ENCODE results near the gene HTRA1. TPM values are rescaled to one million over a fixed set of nuclear protein-coding genes. Genes with fewer than 3 reads are reported as not detected.

Gene HTRA1
- total and polyA plus RNA-seq, 7 donors, result 11.4 to 30.8 (median 11.8) TPM

GRCh38 chr10:122497241-122497640 lies 35.9 kb downstream of the HTRA1 start:
- no peak for DNase-seq
- H3K9me3 ChIP-seq, result no peaks in the 10 kb centered on the region
- intact Hi-C loops (cut with DNase I), result no loop called here

GRCh38 chr10:122498521-122498920 lies 37.2 kb downstream of the HTRA1 start:
- TF ChIP-seq, protein P1, sequence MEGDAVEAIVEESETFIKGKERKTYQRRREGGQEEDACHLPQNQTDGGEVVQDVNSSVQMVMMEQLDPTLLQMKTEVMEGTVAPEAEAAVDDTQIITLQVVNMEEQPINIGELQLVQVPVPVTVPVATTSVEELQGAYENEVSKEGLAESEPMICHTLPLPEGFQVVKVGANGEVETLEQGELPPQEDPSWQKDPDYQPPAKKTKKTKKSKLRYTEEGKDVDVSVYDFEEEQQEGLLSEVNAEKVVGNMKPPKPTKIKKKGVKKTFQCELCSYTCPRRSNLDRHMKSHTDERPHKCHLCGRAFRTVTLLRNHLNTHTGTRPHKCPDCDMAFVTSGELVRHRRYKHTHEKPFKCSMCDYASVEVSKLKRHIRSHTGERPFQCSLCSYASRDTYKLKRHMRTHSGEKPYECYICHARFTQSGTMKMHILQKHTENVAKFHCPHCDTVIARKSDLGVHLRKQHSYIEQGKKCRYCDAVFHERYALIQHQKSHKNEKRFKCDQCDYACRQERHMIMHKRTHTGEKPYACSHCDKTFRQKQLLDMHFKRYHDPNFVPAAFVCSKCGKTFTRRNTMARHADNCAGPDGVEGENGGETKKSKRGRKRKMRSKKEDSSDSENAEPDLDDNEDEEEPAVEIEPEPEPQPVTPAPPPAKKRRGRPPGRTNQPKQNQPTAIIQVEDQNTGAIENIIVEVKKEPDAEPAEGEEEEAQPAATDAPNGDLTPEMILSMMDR (IDR thresholded peaks at IDR 0.05), result no peak
- intact Hi-C loops (cut with DNase I), result no loop called here
- DNase-seq, result no peak
- WGBS, 3 donors, result 69 to 77% (median 70%) methylated on average over 5 of the region's 5 CpGs
- Histone ChIP-seq H3K4me1 (peaks cover 8% of the 10 kb centered on the region), H3K27ac (peak overlapping the region; percentile 15), H3K27me3 (ENCODE audit: insufficient read depth in 3 of 3, low read length in 2 of 3) (no peaks in the 10 kb centered on the region), H3K4me3 (no peak overlapping the region), H3K36me3 (ENCODE audit: insufficient read depth in 1 of 2, low read depth in 1 of 2) (no peaks in the 10 kb centered on the region), H3K9me3 (no peaks in the 10 kb centered on the region)
- peak in 2 of 4 donors; percentile 31 to 52 for ATAC-seq

More at GRCh38 chr10:122497241-122497640, 35.9 kb downstream of the HTRA1 start:
- Histone ChIP-seq H3K27ac (no peak overlapping the region), H3K36me3 (ENCODE audit: insufficient read depth in 1 of 2, low read depth in 1 of 2) (no peaks in the 10 kb centered on the region), H3K4me3 (no peak overlapping the region), H3K4me1 (peaks cover 8% of the 10 kb centered on the region), H3K27me3 (ENCODE audit: insufficient read depth in 3 of 3, low read length in 2 of 3) (no peaks in the 10 kb centered on the region)
- TF ChIP-seq, protein P1 (IDR thresholded peaks at IDR 0.05), result no peak
- 94 to 100% (median 96%) methylated on average over 2 of the region's 2 CpGs for WGBS, 3 donors
- no peak for ATAC-seq

DNA sequence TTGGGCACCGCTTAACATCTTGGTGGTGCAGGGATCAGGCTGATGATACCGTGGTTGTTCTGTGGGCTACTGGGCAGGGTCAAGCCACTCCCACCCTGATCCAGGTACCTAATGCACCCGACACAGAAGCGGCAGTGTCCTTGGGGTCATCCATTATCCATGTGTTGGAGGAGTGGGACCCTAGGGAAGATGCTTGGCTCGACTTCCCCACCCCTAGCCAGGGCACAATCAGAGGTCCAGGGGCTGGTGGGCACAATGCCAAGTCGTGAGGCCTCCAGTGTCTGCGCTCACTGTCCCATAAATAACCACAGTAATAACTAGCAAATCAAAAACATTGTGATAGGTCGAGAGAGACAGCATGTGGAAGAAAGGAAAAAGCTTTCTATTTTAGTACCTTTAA lies 37.7 kb downstream of the HTRA1 start:
- intact Hi-C loops (cut with DNase I), result no loop called here
- H3K9me3 ChIP-seq, result no peaks in the 10 kb centered on the region
- no peaks in the 10 kb centered on the region for H3K27me3 ChIP-seq (ENCODE audit: insufficient read depth in 3 of 3, low read length in 2 of 3)
- no peak for ATAC-seq
- H3K36me3 ChIP-seq (ENCODE audit: insufficient read depth in 1 of 2, low read depth in 1 of 2), result no peaks in the 10 kb centered on the region
- TF ChIP-seq, protein P1 (IDR thresholded peaks at IDR 0.05), result no peak
- peaks cover 8% of the 10 kb centered on the region for H3K4me1 ChIP-seq
- DNase-seq, result no peak
- 60 to 72% (median 68%) methylated on average over 8 of the region's 8 CpGs for WGBS, 3 donors
- peak overlapping the region; percentile 15 for H3K27ac ChIP-seq
- H3K4me3 ChIP-seq, result no peak overlapping the region

DNA sequence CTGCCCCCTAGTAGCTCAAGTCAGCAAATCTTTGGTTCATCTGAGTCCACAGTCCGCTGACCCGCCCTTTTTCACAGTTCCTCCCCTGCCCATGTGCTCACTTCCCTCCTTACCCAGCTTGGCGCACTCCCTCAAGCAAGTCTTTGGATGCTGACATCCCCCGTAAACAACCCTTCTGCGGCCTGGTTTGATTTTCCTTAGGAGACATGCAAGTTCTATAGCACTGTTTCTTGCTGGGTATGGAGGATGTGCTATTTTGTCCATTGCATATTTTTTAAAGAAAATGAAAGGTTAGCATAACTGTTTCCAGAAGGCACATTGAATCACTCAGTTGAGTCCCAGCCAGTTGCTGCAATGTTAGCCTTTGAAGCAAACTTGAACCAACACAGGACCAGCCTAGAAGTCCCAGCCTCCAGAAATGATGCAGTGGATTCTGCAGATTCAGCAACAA lies 38.2 kb downstream of the HTRA1 start:
- Histone ChIP-seq H3K9me3 (no peaks in the 10 kb centered on the region), H3K4me3 (no peak overlapping the region), H3K27ac (peak overlapping the region; percentile 15), H3K36me3 (ENCODE audit: insufficient read depth in 1 of 2, low read depth in 1 of 2) (no peaks in the 10 kb centered on the region), H3K27me3 (ENCODE audit: insufficient read depth in 3 of 3, low read length in 2 of 3) (no peaks in the 10 kb centered on the region), H3K4me1 (peaks cover 8% of the 10 kb centered on the region)
- intact Hi-C loops (cut with DNase I), result no loop called here
- ATAC-seq (peak; percentile 21 to 47 (median 42)), DNase-seq (peak in 1 of 2 donors; percentile 34)
- TF ChIP-seq, protein P1 (IDR thresholded peaks at IDR 0.05), result no peak
- WGBS, 3 donors, result 47 to 62% (median 50%) methylated on average over 5 of the region's 5 CpGs

- no peaks in the 10 kb centered on the region for H3K36me3 ChIP-seq (ENCODE audit: insufficient read depth in 1 of 2, low read depth in 1 of 2)
- WGBS, 3 donors, result 74 to 76% (median 74%) methylated on average over 5 of the region's 5 CpGs
- no peaks in the 10 kb centered on the region for H3K27me3 ChIP-seq (ENCODE audit: insufficient read depth in 3 of 3, low read length in 2 of 3)
- no peaks in the 10 kb centered on the region for H3K9me3 ChIP-seq
- no peak overlapping the region for H3K27ac ChIP-seq
- H3K4me1 ChIP-seq, result peaks cover 8% of the 10 kb centered on the region
- intact Hi-C loops (cut with DNase I), result no loop called here
- H3K4me3 ChIP-seq, result no peak overlapping the region
- no peak for DNase-seq
- ATAC-seq, result no peak
- TF ChIP-seq, protein P1 (IDR thresholded peaks at IDR 0.05), result no peak
These were observed 38.8 kb downstream of the HTRA1 start for GRCh38 chr10:122500194-122500593.

Measured in psoas muscle (tissue), 8 donors.